Measurements from ENCODE around the gene BRCA2.

The BRCA2 gene, protein sequence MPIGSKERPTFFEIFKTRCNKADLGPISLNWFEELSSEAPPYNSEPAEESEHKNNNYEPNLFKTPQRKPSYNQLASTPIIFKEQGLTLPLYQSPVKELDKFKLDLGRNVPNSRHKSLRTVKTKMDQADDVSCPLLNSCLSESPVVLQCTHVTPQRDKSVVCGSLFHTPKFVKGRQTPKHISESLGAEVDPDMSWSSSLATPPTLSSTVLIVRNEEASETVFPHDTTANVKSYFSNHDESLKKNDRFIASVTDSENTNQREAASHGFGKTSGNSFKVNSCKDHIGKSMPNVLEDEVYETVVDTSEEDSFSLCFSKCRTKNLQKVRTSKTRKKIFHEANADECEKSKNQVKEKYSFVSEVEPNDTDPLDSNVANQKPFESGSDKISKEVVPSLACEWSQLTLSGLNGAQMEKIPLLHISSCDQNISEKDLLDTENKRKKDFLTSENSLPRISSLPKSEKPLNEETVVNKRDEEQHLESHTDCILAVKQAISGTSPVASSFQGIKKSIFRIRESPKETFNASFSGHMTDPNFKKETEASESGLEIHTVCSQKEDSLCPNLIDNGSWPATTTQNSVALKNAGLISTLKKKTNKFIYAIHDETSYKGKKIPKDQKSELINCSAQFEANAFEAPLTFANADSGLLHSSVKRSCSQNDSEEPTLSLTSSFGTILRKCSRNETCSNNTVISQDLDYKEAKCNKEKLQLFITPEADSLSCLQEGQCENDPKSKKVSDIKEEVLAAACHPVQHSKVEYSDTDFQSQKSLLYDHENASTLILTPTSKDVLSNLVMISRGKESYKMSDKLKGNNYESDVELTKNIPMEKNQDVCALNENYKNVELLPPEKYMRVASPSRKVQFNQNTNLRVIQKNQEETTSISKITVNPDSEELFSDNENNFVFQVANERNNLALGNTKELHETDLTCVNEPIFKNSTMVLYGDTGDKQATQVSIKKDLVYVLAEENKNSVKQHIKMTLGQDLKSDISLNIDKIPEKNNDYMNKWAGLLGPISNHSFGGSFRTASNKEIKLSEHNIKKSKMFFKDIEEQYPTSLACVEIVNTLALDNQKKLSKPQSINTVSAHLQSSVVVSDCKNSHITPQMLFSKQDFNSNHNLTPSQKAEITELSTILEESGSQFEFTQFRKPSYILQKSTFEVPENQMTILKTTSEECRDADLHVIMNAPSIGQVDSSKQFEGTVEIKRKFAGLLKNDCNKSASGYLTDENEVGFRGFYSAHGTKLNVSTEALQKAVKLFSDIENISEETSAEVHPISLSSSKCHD (N-terminal part only)

GRCh38 chr13:32315238-32316027 is at the start of gene BRCA2, which contains the start of gene ZAR1L:
BRCA2 (plus strand) TSS chr13:32315508; CDS start chr13:32316461, 953 bp downstream.
ZAR1L (minus strand) TSS chr13:32315363; CDS start chr13:32311925, 3,438 bp downstream.
- peak; percentile 89 for DNase-seq

GRCh38 chr13:32265726-32266125 is 49.6 kb upstream of the BRCA2 start:
- DNase-seq, result no peak

- DNase-seq, result no peak
Observed at GRCh38 chr13:32266130-32266529, 49.2 kb upstream of the BRCA2 start.

GRCh38 chr13:32267836-32268439 is 47.4 kb upstream of the BRCA2 start:
- DNase-seq, result peak; percentile 63

DNA sequence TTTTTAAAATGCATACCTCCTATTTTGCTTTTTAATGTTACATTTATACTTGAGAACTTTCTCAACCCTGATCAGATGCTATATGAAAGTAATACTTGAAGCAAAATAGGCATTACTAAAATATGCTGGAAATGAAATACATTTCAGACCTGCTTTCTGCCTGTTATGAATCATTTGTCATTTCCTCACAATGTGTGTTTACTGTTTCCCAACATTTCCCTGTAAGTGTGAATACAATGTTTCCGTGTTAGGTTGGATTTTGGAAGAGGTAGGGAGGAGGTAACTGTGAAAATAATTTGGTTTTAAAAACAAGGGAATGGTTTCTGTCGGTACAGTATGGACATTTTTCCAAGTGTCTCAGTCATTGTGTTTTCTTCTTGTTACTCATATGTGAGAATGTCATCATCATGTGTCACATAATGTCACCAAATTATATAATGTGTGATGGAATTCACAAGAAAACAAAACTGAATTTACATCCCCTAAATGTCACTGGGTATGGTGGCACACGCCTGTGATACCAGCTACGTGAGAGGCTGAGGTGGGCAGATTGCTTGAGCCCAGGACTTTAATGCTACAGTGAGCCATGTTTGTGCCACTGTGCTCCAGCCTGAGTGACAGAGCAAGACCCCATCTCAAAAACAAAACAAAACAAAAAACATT is 43.2 kb upstream of the BRCA2 start:
- DNase-seq, result no peak

- no peak for DNase-seq
Observed at GRCh38 chr13:32277839-32278238, 37.5 kb upstream of the BRCA2 start.

DNA sequence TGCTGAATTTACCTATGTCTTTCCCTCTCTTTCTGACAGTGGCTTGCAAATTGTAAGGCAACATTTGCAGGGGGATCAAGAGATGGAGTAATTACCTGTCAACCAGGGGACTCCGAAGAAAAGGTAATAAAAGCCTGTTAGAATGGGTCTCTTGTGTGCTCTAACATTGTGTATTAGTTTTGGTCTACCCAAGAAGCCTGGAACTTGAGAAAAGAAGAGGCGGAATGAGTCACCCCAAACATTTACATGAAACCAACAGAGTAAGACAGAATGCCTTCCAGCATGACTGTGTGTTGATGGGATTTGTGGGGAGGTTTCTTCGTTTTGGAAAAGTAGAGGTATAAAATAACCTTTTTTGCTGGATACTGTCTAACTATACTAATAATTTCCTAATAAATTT is 36.9 kb upstream of the BRCA2 start:
- no peak for DNase-seq

DNA sequence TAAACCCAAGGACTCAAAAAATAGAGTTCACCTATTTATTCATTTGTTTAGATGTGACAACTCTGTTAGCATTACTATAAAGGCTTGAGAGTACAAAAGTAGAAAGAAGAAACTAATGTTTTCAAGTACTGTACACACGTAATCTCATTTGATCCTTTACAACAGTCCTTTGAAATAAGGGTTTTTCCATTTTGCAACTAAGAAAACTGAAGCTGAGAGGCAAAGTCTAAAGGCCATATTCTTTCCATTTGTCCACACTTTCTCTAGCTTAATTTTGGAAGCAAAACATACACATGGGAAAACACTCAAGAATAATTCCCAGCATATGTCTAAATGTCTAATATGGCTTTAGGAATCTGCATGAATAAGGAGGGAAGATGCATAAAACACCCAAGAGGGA is 34.2 kb upstream of the BRCA2 start:
- DNase-seq, result no peak

DNA sequence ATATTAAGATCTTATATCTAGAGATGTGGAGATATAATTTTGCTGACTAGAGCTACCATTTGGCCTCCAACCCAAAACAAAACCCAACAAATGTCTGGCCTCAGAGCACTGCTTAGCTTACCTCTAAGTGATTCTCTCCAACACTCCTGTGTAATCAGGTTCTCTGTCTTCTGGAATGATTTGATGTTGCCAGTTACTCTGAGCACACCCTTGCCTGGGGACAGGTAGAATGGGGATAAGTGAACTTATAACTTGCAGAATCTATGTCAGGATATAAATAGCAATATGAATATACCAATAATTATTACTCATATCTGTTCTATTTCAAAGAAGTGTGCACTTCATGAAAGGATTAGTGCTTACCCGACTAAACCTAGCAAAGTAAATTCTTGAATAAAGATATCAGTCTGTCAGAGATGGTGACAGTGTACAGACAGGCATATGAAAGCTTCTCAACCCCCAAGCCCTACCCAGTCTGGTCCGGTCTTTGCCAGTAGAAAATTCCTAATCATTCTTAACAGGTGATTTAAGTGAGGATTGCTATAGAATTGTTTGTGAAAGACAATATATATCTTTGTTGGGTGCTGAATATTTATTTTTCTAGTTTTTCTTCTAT is 33.1 kb upstream of the BRCA2 start:
- no peak for DNase-seq

GRCh38 chr13:32284927-32285632 is 30.2 kb upstream of the BRCA2 start:
- DNase-seq, result no peak

DNA sequence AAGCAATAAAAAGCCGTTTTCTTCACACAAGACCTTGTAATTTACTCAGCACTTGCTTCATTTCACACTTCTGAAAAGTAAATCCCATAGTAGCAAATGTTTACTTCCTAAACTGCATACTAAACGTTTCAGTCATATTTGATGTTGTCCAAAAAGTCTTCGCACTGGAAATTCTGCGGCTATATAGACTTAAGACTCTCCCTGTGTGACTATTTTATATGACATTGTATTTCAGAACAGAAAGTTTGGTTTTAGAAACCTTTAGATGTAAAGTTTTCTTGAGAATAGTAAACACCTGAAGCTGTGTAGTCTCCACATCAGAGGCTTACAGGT is 29.7 kb upstream of the BRCA2 start:
- no peak for DNase-seq

DNA sequence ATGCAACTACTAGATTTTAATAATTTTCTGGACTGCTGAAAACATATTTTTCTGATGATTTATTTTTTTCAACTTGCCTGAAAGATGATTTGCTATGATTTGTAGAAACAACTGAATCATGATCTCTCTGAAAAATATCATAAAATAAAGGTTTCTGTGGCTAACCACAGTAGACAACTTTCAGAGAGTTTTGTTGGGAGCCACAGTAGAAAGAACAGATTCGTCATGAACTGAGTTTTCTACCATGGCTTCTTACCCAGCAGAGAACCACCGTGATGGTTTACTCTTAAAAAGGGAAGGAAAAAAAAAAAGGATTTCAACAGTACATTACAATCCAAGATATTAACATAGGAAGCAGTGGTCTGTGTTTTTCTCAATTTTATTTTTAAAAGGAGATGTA is 18.1 kb upstream of the BRCA2 start:
- DNase-seq, result no peak

DNA sequence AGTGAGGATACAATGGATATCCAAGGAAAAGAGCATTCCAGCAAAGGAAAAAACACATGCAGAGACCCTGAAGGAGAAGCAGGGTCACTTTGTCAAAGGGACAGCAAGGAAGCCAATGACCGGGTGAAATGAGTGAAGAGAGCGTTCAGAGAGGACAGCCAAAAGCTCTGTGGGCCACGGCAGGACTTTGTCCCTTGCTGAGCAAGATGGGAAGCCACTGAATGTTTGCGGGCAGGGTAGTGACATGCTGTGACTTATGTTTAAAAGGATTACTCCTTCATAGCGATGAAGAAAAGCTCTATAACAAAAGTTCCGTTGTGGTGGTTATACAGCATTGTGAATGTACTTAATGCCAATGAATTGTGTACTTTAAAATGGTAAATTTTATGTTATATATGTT is 16.6 kb upstream of the BRCA2 start:
- DNase-seq, result no peak

DNA sequence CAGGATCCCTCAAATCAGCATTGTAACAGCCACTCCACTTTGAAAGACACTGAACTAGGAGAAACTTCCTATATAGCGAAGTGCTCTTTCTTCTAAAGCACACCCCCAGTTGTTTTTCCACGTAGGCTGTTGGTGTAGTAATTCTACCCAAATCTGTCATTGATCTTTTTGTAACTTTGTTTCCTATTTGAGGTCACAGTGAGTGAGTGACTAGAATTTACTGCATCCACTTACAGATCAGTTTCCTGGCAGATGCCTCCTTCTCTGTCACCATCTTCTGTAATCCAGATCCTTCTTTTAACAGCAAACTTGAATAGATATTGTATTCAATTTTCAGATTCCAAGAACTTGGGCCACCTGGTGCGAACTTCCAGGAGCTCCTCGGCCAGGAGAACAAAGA is 15.4 kb upstream of the BRCA2 start:
- DNase-seq, result no peak

- no peak for DNase-seq
Observed at GRCh38 chr13:32300406-32300805, 14.9 kb upstream of the BRCA2 start.

DNA sequence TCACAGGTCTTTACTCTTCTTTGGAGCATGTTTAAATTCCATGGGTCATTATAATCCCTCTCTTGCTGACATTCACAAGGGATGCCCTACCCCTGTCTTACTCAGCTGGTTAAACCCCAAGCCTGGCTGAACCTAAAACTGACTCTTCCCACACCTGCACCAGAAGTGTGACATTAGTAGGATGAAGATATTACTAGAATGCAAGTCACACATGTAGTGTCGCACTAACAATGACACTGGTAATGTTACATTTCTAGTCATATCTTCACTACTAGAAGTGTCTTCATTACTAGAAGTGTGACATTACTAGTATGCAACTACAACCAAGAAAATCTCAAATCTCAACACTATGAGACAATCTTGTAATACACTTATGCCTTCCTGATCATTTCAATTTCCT is 14.4 kb upstream of the BRCA2 start:
- DNase-seq, result no peak

DNA sequence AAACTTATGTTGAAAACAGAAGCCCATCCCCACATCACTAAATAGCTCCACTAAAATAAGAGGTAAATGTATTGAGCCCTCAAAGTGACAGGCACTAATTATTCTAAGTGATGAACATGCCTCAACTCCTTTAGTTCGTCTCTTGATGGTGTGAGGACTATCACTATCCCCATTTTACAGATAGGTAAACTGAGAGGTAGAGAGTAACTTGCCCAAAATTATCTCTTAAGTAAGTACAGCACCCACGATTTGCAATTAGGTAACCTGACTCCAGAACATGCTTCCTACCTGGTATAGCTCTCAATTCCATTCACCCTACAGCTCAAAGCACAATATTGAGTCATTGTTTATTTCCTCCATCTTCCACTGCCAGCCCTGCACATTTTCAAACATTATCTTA is 12.8 kb upstream of the BRCA2 start:
- DNase-seq, result no peak

DNA sequence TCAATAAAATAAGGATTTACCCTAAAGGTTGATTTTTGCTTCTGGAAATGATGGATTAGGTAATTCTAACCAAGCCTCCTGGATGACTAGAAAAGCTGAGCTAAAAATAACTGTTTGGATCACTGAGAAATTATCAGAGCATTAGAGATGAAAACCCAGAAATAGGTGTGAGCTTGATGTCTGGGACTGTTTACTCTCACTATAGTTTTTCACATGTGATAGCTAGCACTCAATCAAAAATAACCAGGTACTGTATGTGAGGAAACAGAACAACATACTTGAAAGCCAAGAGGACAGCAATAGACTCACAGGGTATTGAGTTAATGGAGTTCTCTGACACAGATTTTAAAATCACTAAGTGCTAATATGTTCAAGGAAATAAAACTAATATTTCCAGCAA is 9.7 kb upstream of the BRCA2 start:
- no peak for DNase-seq

- DNase-seq, result no peak
Observed at GRCh38 chr13:32309312-32310133, 5.8 kb upstream of the BRCA2 start.

Data from CD4-positive, alpha-beta T cell treated with Interleukin-17A for 4 hours (primary cell).